Tibial nerve (tissue), 4 donors: ENCODE data around the gene KRTAP4-5.
"Not testable (repeated sequence)": the region's sequence is repeated elsewhere in the genome, so short reads cannot be mapped to it uniquely, and the experiment has no call there.

ENCODE experiments used
- EP300 ChIP-seq, 2 donors: sonication (generic); formaldehyde crosslinking; IDR thresholded peaks; one replicate each; pipeline ENCODE4 v1.6.1; 2017; ENCODE audit warnings: antibody characterized with exemption in 2 of 2, mild to moderate bottlenecking in 1 of 2
- POLR2A ChIP-seq, 2 donors: fragments of 450-650 bp; IDR thresholded peaks; one replicate each; pipeline ENCODE4 v1.6.1; 2017; ENCODE audit warnings: antibody characterized with exemption in 2 of 2, mild to moderate bottlenecking in 2 of 2, moderate library complexity in 2 of 2
- TF ChIP-seq, protein P1 (sequence below), 5 experiments: fragments of 200-600 bp in 3 of 5; fragments of 450-650 bp in 2 of 5; sonication (generic) in 3 of 5; IDR thresholded peaks; one replicate each; pipeline ENCODE4 v1.5.1; 2016 to 2019; ENCODE audit warnings: antibody characterized with exemption in 5 of 5, mild to moderate bottlenecking in 3 of 5, moderate library complexity in 2 of 5

DNA sequence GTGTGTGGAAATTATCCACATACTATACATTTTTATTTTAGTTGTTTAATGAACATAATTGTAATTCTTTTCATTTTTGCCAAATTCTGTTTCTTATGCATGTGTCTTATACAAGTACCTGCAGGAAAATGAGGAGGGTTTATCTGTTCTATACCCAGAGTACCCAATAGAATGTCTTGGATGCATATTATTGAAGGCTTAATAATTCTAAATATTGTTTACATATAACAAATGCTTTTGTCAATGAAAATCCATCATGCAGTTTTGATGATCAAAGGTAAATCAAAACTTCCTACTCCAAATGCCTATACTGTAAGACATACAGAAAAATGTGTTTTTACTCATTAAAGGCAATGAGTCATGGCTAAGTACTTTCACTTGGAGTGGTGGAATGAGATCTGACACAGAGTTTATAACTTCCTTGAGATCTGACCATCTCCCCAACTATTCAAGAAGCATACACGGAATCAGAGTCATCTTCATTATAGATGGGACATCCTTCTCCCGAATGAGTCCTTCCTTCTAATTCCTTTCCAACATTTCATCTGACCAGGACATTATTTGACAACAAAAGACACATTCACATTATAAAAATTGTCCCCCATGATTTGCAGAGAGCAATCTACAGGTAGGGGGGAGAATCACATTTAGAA lies 45.1 kb downstream of the KRTAP4-5 start:
- TF ChIP-seq, protein P1, sequence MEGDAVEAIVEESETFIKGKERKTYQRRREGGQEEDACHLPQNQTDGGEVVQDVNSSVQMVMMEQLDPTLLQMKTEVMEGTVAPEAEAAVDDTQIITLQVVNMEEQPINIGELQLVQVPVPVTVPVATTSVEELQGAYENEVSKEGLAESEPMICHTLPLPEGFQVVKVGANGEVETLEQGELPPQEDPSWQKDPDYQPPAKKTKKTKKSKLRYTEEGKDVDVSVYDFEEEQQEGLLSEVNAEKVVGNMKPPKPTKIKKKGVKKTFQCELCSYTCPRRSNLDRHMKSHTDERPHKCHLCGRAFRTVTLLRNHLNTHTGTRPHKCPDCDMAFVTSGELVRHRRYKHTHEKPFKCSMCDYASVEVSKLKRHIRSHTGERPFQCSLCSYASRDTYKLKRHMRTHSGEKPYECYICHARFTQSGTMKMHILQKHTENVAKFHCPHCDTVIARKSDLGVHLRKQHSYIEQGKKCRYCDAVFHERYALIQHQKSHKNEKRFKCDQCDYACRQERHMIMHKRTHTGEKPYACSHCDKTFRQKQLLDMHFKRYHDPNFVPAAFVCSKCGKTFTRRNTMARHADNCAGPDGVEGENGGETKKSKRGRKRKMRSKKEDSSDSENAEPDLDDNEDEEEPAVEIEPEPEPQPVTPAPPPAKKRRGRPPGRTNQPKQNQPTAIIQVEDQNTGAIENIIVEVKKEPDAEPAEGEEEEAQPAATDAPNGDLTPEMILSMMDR (IDR thresholded peaks at IDR 0.05), result not testable (repeated sequence)
- not testable (repeated sequence) for TF ChIP-seq POLR2A, EP300 (IDR thresholded peaks at IDR 0.05)
